Right lobe of liver (tissue), 6 donors: ENCODE results near the gene PTPDC1. TPM values are rescaled to one million over a fixed set of nuclear protein-coding genes. Genes with fewer than 3 reads are reported as not detected.

Source experiments
- ATAC-seq, 4 donors: fragments of 200-7000 bp; cut with Tn5 transposase; one replicate each; pipeline ENCODE4 v1.9.1; 2020; ENCODE audit warnings: mild to moderate bottlenecking in 4 of 4, moderate library complexity in 4 of 4
- DNase-seq, 3 donors: peaks; one replicate each; pipeline ENCODE4 v3.0.0-alpha.2; 2020
- H3K27ac ChIP-seq, 3 donors: fragments of 200-600 bp; one replicate each; pipeline ENCODE4 v1.8.0; 2022
- H3K27me3 ChIP-seq, 2 donors: fragments of 200-600 bp; one replicate each; pipeline ENCODE4 v1.8.0; 2022
- H3K36me3 ChIP-seq, 4 donors: fragments of 200-600 bp; sonication (generic) in 1 of 4; one replicate each; pipeline versions ENCODE4 v1.5.1 to v1.8.0; 2017 to 2022; ENCODE audit warnings: control low read depth in 1 of 4
- H3K4me1 ChIP-seq, 4 donors: fragments of 200-600 bp; sonication (generic) in 1 of 4; one replicate each; pipeline versions ENCODE4 v1.5.1 to v1.8.0; 2017 to 2022; ENCODE audit warnings: control low read depth in 1 of 4
- H3K4me3 ChIP-seq, 3 donors: fragments of 200-600 bp; one replicate each; pipeline ENCODE4 v1.8.0; 2022
- H3K9me3 ChIP-seq, 4 donors: fragments of 200-600 bp; sonication (generic) in 1 of 4; one replicate each; pipeline versions ENCODE4 v1.5.1 to v1.8.0; 2017 to 2022; ENCODE audit warnings: control low read depth in 1 of 4
- CTCF ChIP-seq, 4 donors: fragments of 200-600 bp in 3 of 4; fragments of 450-650 bp in 1 of 4; IDR thresholded peaks; one replicate each; pipeline versions ENCODE4 v1.5.1 to v1.8.0; 2016 to 2022; ENCODE audit warnings: antibody characterized with exemption in 4 of 4, mild to moderate bottlenecking in 2 of 4
- POLR2A ChIP-seq: fragments of 450-650 bp; IDR thresholded peaks from one replicate; pipeline ENCODE4 v1.6.1; 2017; ENCODE audit warnings: antibody characterized with exemption, mild to moderate bottlenecking
- WGBS: methylation state at CpG from one replicate; pipeline ENCODE4 v1.1.6; 2018; ENCODE audit warnings: low coverage, low lambda C conversion rate; ENCODE audit not compliant: insufficient coverage; ENCODE audit errors: missing lambda C conversion rate; 5-methylcytosine and 5-hydroxymethylcytosine counted together
- intact Hi-C, 2 donors: fragments of 100-400 bp; cut with DNase I; formaldehyde crosslinking; loops; one replicate each; pipeline versions ENCODE4 v1.11.2 to v1.14.1; 2022
- total RNA-seq, 6 experiments: library from RNA; depleted of rRNA in 2 of 6; stranded (reverse); fragments of >200 nt in 2 of 6; fragmentation: NEBNext Ultra II Directional in 3 of 6; extraction: Animal tissue kit (Norgen Biotek cat#: 25700) in 3 of 6; gene quantifications; one replicate each; pipeline versions ENCODE4 v1.1.0 to v1.2.4, GENCODE V29; 2016 to 2023
- donor health status: DM: no; HTN: yes; CAD: no.
- donor health status: DM: no; HTN: no; CAD: no.
- donor health status: DM: no; HTN: no; CAD: no.
- donor health status: DM: no; HTN: yes; CAD: no.
- donor health status: DM: no; HTN: yes; CAD: no.

PTPDC1 gene
- total RNA-seq, 6 experiments from 2014 or later = 0.86 to 3.3 (median 1.8) TPM

- WGBS = 61% methylated on average over 2 of the region's 2 CpGs
- no peak for ATAC-seq
- no peak overlapping the region for H3K27ac ChIP-seq
- H3K36me3 ChIP-seq = no peaks in the 10 kb centered on the region
- no peaks in the 10 kb centered on the region for H3K27me3 ChIP-seq
- no peak overlapping the region for H3K4me3 ChIP-seq
- intact Hi-C loops = loop anchor here in 1 of 2 donors (5.0 kb wide), 1 partner anchor 144 kb away; no protein-coding TSS in a partner anchor
- no peaks in the 10 kb centered on the region for H3K9me3 ChIP-seq
- TF ChIP-seq POLR2A = no peak
- TF ChIP-seq CTCF (IDR thresholded peaks at IDR 0.05) = no peak
- no peak for DNase-seq
- H3K4me1 ChIP-seq = no peaks in the 10 kb centered on the region
Measured at GRCh38 chr9:94068257-94068656, 16.0 kb upstream of the PTPDC1 start.

GRCh38 chr9:94076557-94076956, 7.7 kb upstream of the PTPDC1 start:
- 25% methylated on average over 1 of the region's 1 CpG for WGBS
- H3K27ac ChIP-seq = no peak overlapping the region
- intact Hi-C loops = no loop called here
- ATAC-seq = peak in 1 of 4 donors; percentile 55
- no peak for DNase-seq
- no peaks in the 10 kb centered on the region for H3K9me3 ChIP-seq
- H3K4me1 ChIP-seq = no peaks in the 10 kb centered on the region
- TF ChIP-seq POLR2A (no peak), CTCF (IDR thresholded peaks at IDR 0.05) (no peak)
- no peaks in the 10 kb centered on the region for H3K27me3 ChIP-seq
- H3K4me3 ChIP-seq = no peak overlapping the region
- H3K36me3 ChIP-seq = no peaks in the 10 kb centered on the region

GRCh38 chr9:94078086-94078485, 6.2 kb upstream of the PTPDC1 start:
- Histone ChIP-seq H3K4me3 (no peak overlapping the region), H3K27me3 (no peaks in the 10 kb centered on the region), H3K27ac (no peak overlapping the region), H3K4me1 (no peaks in the 10 kb centered on the region), H3K9me3 (no peaks in the 10 kb centered on the region), H3K36me3 (no peaks in the 10 kb centered on the region)
- WGBS = 55% methylated on average over 2 of the region's 2 CpGs
- ATAC-seq (no peak), DNase-seq (no peak)
- intact Hi-C loops = no loop called here
- TF ChIP-seq CTCF (IDR thresholded peaks at IDR 0.05) (no peak), POLR2A (no peak)

GRCh38 chr9:94079236-94079635, 5.0 kb upstream of the PTPDC1 start:
- no peak for DNase-seq
- Histone ChIP-seq H3K4me3 (no peak overlapping the region), H3K27ac (no peak overlapping the region), H3K27me3 (no peaks in the 10 kb centered on the region), H3K9me3 (no peaks in the 10 kb centered on the region), H3K4me1 (no peaks in the 10 kb centered on the region), H3K36me3 (no peaks in the 10 kb centered on the region)
- TF ChIP-seq POLR2A (no peak), CTCF (IDR thresholded peaks at IDR 0.05) (no peak)
- intact Hi-C loops = no loop called here
- no peak for ATAC-seq
- 55% methylated on average over 2 of the region's 2 CpGs for WGBS

GRCh38 chr9:94080249-94080648, 4.0 kb upstream of the PTPDC1 start:
- DNase-seq (no peak), ATAC-seq (no peak)
- intact Hi-C loops = no loop called here
- Histone ChIP-seq H3K4me3 (no peak overlapping the region), H3K27ac (no peak overlapping the region), H3K9me3 (no peaks in the 10 kb centered on the region), H3K27me3 (no peaks in the 10 kb centered on the region), H3K36me3 (no peaks in the 10 kb centered on the region), H3K4me1 (no peaks in the 10 kb centered on the region)
- TF ChIP-seq POLR2A (no peak), CTCF (IDR thresholded peaks at IDR 0.05) (no peak)
- 80% methylated on average over 2 of the region's 2 CpGs for WGBS
